HG02642 (cell line): ENCODE measurements around the gene DKKL1.

ENCODE experiments used
- ATAC-seq: cut with Tn5 transposase; IDR thresholded peaks from one replicate; pipeline ENCODE4 v1.9.1; 2021; ENCODE audit warnings: mild to moderate bottlenecking; ENCODE audit not compliant: unreplicated experiment, poor library complexity

Gene DKKL1

DNA sequence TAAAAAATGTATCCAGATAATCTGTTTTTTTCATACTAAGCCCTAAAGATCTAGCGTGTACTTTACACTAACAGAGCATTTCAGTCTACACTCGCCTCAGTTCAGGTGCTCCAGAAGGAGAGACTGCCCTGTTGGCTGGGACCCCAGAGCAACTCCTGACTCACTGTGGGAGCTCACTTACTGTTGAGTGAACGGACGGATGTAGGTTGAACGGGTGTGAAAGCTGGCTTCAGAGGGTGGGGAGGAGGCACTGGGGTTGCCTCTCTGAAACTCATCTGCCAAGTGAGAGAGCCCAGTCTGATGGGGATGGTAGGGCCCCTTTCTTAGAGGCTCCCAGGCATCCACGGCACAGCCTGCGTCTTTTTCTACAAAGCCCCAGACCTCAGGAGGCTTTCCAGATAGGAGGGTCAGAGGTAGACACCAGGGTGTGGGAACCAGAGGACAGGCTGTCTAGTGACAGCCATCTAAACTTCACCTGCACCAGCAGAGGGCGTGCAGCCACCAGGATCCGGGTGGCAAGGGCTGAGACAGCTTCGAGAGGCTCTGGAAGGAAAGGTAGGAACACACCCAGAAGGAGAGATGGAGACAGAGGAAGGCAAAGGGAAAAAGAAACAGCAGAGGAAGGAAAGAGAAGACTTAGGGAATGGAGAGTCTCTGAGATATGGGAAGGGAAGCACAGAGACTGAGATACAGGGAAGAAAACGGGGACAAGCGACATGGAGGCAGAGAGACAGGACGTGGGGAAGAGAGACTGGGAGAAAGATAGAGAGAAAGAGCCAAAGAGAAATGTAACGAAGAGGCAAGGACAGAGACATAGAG is 28.1 kb downstream of the DKKL1 start:
- no peak for ATAC-seq

DNA sequence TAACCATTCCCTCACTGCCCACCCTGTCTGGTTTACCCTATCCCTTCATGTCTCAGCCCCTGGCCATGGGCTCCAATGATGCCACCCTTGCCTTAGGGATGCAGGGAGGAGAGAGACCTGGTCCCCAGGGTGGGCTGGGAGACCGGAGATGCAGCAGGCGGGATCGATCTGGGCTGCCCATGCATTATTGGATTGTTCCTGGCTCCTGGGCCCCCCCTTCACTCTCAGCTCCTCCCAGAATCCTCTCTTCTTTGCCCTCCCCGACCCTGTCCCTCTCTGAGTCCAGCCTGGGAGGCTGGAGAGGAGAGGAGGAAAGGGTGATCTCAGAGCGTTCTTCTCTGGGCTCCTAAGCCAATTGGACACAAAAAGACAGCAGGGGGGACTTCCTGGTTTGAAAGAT is 30.2 kb downstream of the DKKL1 start:
- no peak for ATAC-seq

DNA sequence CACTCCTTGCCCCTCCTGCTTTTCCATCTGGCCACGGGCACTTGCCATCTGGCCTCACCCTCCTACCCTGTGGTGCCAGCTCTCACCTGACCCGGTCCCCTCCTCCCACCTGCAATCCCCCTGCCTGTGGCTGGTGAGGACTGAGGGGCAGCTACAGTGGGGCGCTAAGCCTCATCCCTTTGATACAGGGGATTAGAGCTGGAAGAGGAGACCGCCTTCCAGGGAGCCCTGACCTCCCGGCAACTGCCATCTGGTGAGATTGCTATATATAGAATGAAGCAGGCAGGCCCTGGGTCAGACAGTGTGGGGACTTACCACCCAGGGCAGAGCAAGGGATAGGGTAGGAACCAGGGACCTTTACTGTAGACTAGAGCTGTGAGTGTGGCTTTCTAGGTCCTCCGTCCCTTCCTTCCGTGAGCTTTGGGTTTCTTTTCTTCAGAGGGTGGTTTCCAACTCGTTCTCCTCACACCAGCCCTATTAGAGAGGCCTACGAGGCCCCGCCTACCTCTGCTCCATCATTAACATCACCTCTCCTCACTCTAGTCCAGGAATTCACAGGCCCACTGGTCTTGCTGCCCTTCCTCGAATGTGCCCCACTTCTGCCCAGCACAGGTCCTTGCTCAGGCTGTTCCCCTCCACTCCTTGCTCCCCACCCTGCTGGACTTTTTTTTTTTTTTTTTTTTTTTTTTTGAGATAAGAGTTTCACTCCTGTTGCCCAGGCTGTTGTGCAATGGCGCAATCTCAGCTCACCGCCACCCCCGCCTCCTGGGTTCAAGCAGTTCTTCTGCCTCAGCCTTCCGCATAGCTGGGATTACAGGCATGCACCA is 32.1 kb downstream of the DKKL1 start:
- no peak for ATAC-seq

DNA sequence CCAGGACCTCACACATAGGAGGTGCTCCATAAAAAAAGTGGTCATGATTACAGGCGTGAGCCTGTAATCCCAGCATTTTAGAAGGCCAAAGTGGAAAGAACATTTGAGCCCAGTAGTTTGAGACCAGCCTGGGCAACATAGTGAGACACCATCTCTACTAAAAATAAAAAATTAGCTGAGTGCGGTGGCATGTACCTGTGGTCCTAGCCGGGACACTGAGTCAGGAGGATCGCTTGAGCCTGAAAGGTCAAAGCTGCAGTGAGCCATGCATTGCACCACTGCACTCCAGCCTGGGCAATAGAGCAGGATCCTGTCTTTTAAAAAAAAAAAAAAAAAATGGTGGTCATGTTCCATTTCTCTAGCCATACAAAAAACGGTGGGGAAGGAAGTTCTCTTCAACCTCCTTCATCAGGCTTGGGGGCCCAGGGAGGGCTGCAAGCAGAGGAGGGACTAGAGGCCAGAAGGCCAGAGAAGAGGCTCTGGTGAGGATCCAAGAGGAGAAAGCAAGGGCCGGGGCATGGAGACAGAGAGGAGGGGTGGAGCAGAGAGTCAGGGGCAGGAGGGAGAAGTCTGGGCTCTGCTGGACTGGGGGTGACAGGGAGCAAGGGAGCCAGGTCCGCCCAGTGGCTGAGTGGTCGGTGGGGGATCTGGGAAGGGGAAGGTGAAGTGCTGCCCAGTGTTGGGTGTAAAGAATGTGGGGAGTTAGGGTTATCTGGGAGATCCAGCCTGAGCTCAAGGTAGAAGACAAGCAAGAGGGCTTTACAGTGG is 33.2 kb downstream of the DKKL1 start:
- ATAC-seq: no peak

DNA sequence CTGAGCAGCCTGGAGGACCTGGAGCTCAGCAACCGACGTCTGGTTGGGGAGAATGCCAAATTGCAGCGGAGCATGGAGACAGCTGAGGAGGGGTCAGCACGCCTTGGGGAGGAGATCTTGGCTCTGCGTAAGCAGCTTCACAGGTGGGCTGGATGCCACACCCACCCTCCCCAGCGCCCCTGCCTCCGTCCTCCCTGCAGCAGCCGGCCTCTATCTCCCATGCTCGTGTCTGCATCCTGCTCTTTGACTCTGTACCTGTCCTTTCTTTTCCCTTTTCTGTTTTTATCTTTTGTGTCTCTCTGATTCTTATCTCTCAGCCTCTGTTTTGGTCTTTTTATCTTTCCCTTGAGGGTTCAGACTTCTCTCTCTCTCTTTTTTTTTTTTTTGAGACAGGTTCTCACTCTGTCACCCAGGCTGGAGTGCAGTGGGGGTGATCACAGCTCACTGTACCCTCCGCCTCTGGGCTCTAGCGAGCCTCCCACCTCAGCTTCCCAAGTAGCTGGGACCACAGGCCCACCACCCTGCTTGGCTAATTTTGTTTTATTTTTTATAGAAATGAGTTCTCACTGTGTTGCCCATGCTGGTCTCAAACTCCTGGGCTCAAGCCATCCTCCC is 34.4 kb downstream of the DKKL1 start:
- no peak for ATAC-seq

DNA sequence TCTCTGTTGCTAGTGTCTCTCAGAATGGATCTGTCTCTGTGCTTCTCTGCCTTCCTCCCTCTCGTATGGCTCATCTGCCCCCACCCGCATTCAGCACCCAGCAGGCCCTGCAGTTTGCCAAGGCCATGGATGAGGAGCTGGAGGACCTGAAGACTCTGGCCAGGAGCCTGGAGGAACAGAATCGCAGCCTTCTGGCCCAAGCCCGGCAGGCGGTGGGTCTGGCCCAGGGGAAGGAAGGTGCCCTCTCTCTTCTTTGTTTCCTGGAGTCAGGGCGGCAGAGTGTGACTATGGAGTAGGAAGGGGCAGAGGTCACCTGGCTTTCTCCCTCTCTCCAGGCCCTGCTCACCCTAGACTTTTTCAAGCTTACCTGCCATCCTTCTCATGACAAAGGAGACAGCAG is 35.3 kb downstream of the DKKL1 start:
- ATAC-seq: no peak

DNA sequence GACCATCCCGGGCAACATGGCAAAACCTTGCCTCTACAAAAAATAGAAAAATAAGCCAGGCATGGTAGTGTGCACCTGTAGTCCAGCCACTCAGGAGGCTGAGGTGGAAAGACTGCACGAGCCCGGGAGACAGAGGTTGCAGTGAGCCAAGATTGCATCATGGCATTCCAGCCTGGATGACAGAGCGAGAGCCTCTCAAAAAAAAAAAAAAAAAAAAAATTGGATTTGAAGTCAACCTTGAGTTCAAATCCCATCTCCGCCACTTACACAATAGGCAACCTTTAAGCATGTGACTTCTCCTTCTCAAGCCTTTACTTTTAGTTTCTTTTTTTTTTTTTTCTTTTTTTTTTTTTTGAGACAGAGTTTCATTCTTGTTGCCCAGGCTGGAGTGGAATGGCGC is 36.4 kb downstream of the DKKL1 start:
- ATAC-seq: no peak

DNA sequence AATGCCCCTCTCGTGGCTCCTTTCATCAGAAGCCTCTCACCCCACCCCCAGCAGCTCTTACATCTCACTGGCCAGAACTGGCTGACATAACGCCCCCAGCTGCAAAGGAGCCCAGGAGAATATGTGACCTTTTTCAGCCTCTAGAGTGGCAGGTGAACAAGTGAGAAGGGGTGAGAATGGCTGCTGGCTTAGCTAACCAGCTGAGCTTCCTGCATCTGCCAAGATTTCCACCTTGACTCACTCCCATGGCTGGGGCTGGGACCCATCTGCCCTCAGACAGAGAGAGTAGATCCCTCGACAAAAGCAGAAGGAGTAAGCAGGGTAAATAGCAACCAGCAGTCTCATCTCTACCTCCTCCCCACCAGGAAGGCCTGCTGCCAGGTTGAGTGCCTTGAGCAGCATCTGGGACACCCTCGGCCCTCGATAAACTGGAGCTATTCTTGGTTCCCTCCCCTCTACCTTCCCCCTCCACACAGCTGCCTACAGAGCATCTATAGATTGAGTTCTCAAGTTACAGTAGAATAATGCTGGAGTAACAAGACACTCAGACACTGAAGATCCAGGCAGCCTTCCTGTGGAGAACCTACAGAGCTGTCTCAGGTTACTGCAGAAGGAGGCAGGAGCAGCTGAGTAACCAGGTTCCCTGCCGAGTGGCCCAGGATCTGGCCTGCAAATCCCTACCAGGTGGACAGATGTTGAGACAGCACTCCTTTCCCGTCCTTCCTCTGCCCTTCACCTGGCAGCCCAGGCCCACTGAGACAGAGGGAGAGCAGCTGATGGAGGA is 39.9 kb downstream of the DKKL1 start:
- no peak for ATAC-seq

DNA sequence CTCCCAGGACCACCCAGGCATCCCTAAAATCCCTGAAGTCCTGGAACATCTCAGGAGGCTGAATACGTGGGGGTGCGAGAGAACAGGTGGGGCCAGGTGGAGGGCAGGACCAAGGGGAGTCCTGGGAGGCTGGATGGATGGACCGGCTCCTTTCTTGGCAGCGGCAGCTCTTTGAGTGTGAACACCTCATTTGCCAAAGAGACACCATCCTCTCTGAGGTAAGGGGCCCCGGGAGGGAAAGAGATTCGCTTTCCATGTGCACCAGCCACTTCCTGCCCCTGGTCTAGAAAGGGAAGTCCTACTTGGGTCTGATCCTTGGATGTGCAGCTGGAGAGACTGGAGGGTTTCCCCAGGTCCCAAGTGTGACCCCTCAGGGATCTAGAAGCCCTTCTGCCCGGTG is 43.4 kb downstream of the DKKL1 start:
- no peak for ATAC-seq

DNA sequence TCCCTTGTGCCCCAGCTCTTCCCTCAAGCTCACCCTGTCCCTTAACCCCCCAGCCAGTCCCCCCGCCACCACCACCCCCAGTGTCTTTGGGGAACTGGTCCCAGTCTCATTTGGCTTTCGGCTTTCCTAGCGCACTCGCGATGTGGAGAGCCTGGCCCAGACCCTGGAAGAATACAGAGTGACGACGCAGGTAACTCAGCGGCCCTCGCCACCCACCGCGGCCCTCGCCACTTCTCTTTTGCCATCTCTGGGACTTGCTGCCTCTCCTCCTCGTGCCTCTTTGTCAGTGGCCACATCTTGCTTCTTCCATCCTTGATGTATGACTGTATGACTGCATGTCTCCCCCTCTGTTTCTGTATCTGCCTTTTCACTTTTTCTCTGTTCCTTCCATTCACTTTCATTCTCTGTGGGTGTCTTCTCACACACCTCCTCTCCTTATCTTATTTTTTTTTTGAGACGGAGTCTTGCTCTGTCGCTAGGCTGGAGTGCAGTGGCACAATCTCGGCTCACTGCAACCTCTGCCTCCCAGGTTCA is 43.9 kb downstream of the DKKL1 start:
- no peak for ATAC-seq

DNA sequence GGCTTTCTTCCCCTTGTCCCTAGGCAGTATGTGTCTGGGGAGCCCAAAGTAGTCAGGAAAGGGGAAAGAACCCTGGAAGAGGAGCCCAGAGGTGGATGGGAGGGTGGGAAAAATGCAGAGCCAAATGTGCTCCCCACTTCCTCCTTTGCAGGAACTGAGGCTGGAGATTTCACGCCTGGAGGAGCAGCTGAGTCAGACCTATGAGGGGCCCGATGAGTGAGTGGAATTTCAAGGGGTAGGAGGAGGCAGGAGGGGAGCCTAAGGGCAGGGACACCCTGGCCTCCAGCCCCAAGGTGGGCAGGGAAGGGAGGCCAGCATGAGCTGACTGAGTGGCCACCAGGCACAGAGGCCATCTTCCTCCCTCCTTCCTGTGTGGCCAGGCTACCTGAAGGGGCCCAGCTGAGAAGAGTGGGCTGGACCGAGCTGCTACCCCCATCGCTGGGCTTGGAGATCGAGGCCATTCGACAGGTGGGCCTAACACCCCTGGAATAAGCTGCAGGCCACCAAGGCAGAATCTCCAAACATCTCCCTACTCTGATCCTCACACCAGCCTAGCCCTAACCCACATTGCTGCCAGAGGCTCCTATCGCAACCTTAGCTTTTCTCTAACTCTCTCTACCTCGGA is 45.3 kb downstream of the DKKL1 start:
- ATAC-seq: no peak

DNA sequence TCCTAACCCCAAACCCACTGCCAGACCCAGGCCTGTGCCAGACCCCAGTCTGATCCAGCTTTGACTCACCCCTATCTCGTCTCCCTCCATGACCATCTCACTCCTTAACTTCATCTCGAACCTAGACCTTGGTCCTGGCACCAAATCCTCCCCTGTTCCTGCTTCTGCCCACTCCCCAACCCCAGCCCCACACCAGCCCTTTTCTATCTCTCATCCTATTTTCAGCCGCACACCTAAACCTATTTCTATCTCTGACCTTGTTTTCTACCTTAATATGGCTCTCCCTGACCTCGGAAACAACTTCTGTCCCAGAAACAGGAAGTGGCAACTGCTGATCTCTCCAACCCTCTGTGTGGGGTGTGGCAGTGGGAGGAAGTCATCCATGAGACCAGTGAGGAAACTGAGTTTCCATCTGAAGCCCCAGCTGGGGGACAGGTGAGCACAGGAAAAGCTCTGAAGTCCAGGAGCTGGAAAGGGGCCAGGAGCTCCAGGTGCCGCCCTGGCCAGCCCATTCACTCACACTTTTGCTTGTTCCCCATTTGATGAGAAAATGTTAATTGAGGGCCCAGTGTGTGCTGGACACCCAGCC is 45.9 kb downstream of the DKKL1 start:
- no peak for ATAC-seq

DNA sequence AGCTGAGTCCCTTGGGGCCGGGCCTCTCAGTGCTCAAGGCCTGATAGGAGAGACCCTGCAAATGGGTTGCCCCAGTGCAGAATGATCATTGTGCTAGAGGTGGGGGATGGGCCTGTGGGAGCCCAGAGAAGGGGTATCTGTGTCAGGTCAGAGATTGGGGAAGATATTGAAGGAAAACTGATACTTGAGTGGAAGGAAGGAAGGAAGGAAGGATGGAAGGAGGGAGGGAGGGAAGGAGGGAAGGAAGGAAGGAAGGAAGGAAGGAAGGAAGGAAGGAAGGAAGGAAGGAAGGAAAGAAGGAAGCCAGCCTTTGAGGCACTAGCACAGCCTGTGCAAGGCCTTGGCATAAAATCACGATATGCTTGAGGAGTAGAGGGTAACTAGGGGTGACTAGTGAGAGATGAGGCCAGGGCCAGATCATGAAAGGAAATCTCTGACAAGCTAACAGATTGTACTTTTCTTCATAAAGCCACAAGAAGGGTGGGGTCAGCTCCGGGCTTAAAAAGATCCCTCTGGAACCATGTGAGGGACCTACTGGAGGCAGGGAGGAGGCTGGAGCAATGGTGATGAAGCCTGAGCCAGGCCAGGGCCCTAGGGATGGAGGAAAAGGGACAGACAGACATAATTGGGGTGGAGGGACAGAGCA is 48.1 kb downstream of the DKKL1 start:
- ATAC-seq: no peak

DNA sequence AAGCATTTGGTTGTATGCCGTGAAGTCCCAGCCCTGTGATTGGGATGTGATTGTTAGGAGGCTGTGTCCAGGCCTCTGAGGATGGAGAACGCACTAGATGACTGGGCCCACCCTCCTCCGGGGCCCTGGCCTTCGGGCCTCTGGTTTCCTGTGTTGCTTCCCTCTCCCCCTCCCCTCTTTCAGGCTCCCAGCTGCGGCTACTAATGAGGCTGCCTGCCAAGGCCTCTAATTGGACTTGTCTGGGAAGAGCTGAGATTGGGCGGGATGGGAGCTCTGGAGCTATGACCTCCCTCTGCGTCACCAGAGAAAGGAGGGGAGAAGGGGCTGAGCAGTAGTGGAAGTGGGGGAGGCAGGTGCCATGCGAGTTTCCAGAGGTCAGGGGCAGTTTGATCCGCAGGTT is 49.7 kb downstream of the DKKL1 start:
- no peak for ATAC-seq

DNA sequence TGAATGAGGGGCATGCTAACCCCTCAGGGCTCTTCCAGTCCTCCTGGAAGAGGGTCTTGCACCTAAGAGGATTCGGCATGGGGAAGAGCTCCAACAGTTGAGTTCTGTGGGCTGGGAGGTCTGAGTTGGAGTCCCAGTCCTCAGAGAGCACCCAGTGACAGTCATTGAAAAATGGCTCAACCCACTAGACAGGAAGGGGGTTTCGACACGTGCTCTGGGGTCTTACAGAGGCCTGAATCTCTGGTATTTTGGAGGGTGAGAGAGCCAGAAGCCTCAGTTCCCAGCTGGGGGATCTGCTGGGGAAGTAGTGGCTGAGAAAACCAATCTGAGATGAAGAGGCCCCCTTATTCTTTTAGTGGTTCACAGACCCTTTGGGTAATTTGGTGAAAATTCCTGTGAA is 50.6 kb downstream of the DKKL1 start:
- ATAC-seq: no peak

DNA sequence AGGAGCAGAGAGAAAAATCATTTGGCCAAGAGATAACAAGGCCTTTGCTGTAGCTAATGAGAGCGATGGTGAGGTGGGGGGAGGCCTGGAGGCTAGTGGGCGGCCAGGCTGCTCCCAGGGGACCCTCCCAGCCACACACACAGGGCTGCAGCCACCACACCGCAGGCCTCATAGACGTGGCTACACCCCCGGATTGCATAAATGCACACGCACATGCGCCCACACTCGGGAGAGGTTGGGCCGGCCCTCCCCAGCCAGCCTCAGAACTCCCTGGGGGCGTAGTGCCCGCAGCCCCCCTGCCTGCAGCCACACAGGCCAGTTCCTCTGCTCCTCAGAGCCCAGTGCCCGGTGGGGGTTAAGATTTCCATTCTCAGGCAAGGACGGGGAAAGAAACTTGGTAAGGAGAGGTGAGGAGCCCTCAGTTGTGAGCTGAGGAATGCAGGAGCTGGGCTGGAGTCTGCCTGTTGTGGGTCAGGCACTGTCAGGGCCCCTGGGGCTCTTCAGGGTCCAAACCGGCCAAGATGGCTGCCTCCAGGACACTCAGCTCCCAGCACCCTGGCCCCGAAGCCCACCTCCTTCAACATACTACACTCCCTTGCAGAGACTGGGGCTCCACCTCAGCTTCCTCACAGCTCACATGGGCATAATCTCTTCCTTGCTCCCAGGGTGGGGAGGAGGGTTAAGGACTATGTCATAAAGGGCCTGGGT is 51.6 kb downstream of the DKKL1 start:
- ATAC-seq: no peak

DNA sequence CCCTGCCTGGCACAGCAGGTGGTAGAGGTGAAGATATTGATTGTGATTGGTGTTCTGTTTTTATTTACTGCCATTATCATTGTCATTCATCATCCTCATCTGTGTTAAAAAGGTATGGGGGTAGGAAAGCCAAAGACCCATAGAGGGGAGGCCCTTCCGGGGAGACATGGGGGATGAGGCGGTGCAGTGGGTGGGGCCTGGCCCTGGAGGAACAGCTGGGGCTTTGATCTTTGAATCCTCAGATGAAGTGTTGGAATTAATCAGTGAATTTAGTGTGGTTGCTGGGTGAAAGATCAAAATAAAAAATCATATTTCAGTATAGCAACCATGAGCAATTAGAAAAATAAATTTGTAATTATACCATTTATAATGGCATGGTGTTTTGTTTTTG is 52.1 kb downstream of the DKKL1 start:
- ATAC-seq: no peak

DNA sequence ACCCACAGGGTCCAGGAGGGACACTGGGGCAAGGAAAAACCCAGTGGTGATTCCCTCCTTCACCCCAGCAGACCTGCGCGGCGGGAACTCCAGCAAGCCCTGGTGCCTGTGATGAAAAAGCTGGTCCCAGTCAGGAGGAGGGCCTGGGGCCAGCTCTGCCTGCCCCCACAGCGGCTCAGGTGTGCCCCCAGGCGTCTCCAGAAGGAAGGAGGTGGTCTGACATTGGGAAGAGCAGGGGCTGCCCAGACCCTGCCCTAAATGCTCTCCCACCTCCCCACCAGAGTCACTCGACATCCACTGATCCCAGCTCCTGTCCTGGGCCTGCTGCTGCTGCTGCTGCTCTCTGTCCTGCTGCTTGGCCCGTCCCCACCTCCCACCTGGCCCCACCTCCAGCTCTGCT is 53.4 kb downstream of the DKKL1 start:
- ATAC-seq: no peak
